ENCODE results near the gene MAD2L1. TPM values are rescaled to one million over a fixed set of nuclear protein-coding genes. Genes with fewer than 3 reads are reported as not detected.
A peak's percentile ranks its signal among the peaks of the same experiment; 100 is the strongest.
"Not testable (repeated sequence)": the region's sequence is repeated elsewhere in the genome, so short reads cannot be mapped to it uniquely, and the experiment has no call there.

Gene MAD2L1
- 4.2 TPM for total RNA-seq

GRCh38 chr4:120066517-120067340 lies at the start of gene MAD2L1:
Gene MAD2L1 (minus strand): TSS chr4:120066848. CDS start chr4:120066734, 114 bp downstream.
- peak within 1 kb of the TSS; percentile 96 for H3K27ac ChIP-seq (ENCODE audit: low read depth, low read length)
- H3K9me3 ChIP-seq (ENCODE audit: control insufficient read depth in 3 of 3, low read length in 3 of 3): no peaks in the 10 kb centered on the region
- H3K4me3 ChIP-seq (ENCODE audit: low read length in 3 of 3): peak within 1 kb of the TSS; percentile 93 to 97 (median 93)
- H3K4me1 ChIP-seq (ENCODE audit: control insufficient read depth in 3 of 3, insufficient read depth in 3 of 3, low read length in 3 of 3): peaks cover 12 to 19% (median 19%) of the 10 kb centered on the region in 3 donors
- no peaks in the 10 kb centered on the region for H3K27me3 ChIP-seq (ENCODE audit: control insufficient read depth in 3 of 3, insufficient read depth in 3 of 3, low read length in 3 of 3)
- peak within 1 kb of the TSS; percentile 92 to 95 (median 95) for H3K9ac ChIP-seq (ENCODE audit: low read depth in 1 of 3, low read length in 3 of 3)
- no peaks in the 10 kb centered on the region for H3K36me3 ChIP-seq (ENCODE audit: control insufficient read depth in 3 of 3, insufficient read depth in 3 of 3, low read length in 3 of 3)

- no peaks in the 10 kb centered on the region for H3K36me3 ChIP-seq (ENCODE audit: control insufficient read depth in 3 of 3, insufficient read depth in 3 of 3, low read length in 3 of 3)
- H3K9ac ChIP-seq (ENCODE audit: low read depth in 1 of 3, low read length in 3 of 3): no peak overlapping the region
- no peak overlapping the region for H3K27ac ChIP-seq (ENCODE audit: low read depth, low read length)
- no peak overlapping the region for H3K4me3 ChIP-seq (ENCODE audit: low read length in 3 of 3)
- no peaks in the 10 kb centered on the region for H3K27me3 ChIP-seq (ENCODE audit: control insufficient read depth in 3 of 3, insufficient read depth in 3 of 3, low read length in 3 of 3)
- peaks cover 0 to 4% (median 3%) of the 10 kb centered on the region in 3 donors for H3K4me1 ChIP-seq (ENCODE audit: control insufficient read depth in 3 of 3, insufficient read depth in 3 of 3, low read length in 3 of 3)
- no peaks in the 10 kb centered on the region for H3K9me3 ChIP-seq (ENCODE audit: control insufficient read depth in 3 of 3, low read length in 3 of 3)
These were observed 45.1 kb upstream of the MAD2L1 start for GRCh38 chr4:120111745-120112144.

DNA sequence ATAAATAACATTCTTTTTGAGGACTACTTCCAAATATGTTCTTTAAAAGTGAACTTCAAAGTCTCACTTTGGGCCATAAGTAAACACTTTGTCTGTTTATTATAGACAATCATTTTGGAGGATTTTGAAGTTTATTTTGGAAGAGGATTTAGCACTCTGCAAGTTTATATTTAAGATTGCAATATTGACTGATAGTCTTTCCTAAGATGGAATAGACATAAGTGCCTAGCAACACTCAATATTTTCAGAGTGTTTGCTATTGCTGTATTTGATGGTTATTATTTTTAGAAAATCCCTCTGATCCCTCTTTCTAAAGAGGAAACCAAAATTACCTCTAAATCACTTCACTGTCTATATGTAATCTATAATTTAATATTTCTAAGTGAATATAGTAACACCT lies 42.8 kb upstream of the MAD2L1 start:
- H3K9me3 ChIP-seq (ENCODE audit: control insufficient read depth in 3 of 3, low read length in 3 of 3): no peaks in the 10 kb centered on the region
- H3K4me1 ChIP-seq (ENCODE audit: control insufficient read depth in 3 of 3, insufficient read depth in 3 of 3, low read length in 3 of 3): peaks cover 0 to 4% (median 3%) of the 10 kb centered on the region in 3 donors
- no peaks in the 10 kb centered on the region for H3K36me3 ChIP-seq (ENCODE audit: control insufficient read depth in 3 of 3, insufficient read depth in 3 of 3, low read length in 3 of 3)
- H3K27me3 ChIP-seq (ENCODE audit: control insufficient read depth in 3 of 3, insufficient read depth in 3 of 3, low read length in 3 of 3): no peaks in the 10 kb centered on the region
- H3K9ac ChIP-seq (ENCODE audit: low read depth in 1 of 3, low read length in 3 of 3): no peak overlapping the region
- no peak overlapping the region for H3K4me3 ChIP-seq (ENCODE audit: low read length in 3 of 3)
- H3K27ac ChIP-seq (ENCODE audit: low read depth, low read length): no peak overlapping the region

- Histone ChIP-seq H3K4me1 (ENCODE audit: control insufficient read depth in 3 of 3, insufficient read depth in 3 of 3, low read length in 3 of 3) (no peaks in the 10 kb centered on the region), H3K27ac (ENCODE audit: low read depth, low read length) (no peak overlapping the region), H3K9ac (ENCODE audit: low read depth in 1 of 3, low read length in 3 of 3) (no peak overlapping the region), H3K4me3 (ENCODE audit: low read length in 3 of 3) (no peak overlapping the region), H3K27me3 (ENCODE audit: control insufficient read depth in 3 of 3, insufficient read depth in 3 of 3, low read length in 3 of 3) (no peaks in the 10 kb centered on the region), H3K36me3 (ENCODE audit: control insufficient read depth in 3 of 3, insufficient read depth in 3 of 3, low read length in 3 of 3) (no peaks in the 10 kb centered on the region), H3K9me3 (ENCODE audit: control insufficient read depth in 3 of 3, low read length in 3 of 3) (no peaks in the 10 kb centered on the region)
These were observed 38.8 kb upstream of the MAD2L1 start for GRCh38 chr4:120105472-120105871.

- Histone ChIP-seq H3K4me1 (ENCODE audit: control insufficient read depth in 3 of 3, insufficient read depth in 3 of 3, low read length in 3 of 3) (no peaks in the 10 kb centered on the region), H3K27me3 (ENCODE audit: control insufficient read depth in 3 of 3, insufficient read depth in 3 of 3, low read length in 3 of 3) (no peaks in the 10 kb centered on the region), H3K9me3 (ENCODE audit: control insufficient read depth in 3 of 3, low read length in 3 of 3) (no peaks in the 10 kb centered on the region), H3K4me3 (ENCODE audit: low read length in 3 of 3) (no peak overlapping the region), H3K36me3 (ENCODE audit: control insufficient read depth in 3 of 3, insufficient read depth in 3 of 3, low read length in 3 of 3) (no peaks in the 10 kb centered on the region), H3K9ac (ENCODE audit: low read depth in 1 of 3, low read length in 3 of 3) (no peak overlapping the region), H3K27ac (ENCODE audit: low read depth, low read length) (no peak overlapping the region)
These were observed 30.1 kb upstream of the MAD2L1 start for GRCh38 chr4:120096508-120097297.

GRCh38 chr4:120088507-120088906 lies 21.9 kb upstream of the MAD2L1 start:
- no peak overlapping the region for H3K4me3 ChIP-seq (ENCODE audit: low read length in 3 of 3)

GRCh38 chr4:120088066-120088465 lies 21.4 kb upstream of the MAD2L1 start:
- H3K27ac ChIP-seq (ENCODE audit: low read depth, low read length); H3K36me3 ChIP-seq (ENCODE audit: control insufficient read depth in 3 of 3, insufficient read depth in 3 of 3, low read length in 3 of 3); H3K9me3 ChIP-seq (ENCODE audit: control insufficient read depth in 3 of 3, low read length in 3 of 3); H3K9ac ChIP-seq (ENCODE audit: low read depth in 1 of 3, low read length in 3 of 3); H3K4me3 ChIP-seq (ENCODE audit: low read length in 3 of 3); H3K27me3 ChIP-seq (ENCODE audit: control insufficient read depth in 3 of 3, insufficient read depth in 3 of 3, low read length in 3 of 3); H3K4me1 ChIP-seq (ENCODE audit: control insufficient read depth in 3 of 3, insufficient read depth in 3 of 3, low read length in 3 of 3): not testable (repeated sequence)

More at GRCh38 chr4:120088507-120088906, 21.9 kb upstream of the MAD2L1 start:
- no peaks in the 10 kb centered on the region for H3K9me3 ChIP-seq (ENCODE audit: control insufficient read depth in 3 of 3, low read length in 3 of 3)
- no peak overlapping the region for H3K27ac ChIP-seq (ENCODE audit: low read depth, low read length)
- no peaks in the 10 kb centered on the region for H3K4me1 ChIP-seq (ENCODE audit: control insufficient read depth in 3 of 3, insufficient read depth in 3 of 3, low read length in 3 of 3)
- H3K27me3 ChIP-seq (ENCODE audit: control insufficient read depth in 3 of 3, insufficient read depth in 3 of 3, low read length in 3 of 3): no peaks in the 10 kb centered on the region
- no peaks in the 10 kb centered on the region for H3K36me3 ChIP-seq (ENCODE audit: control insufficient read depth in 3 of 3, insufficient read depth in 3 of 3, low read length in 3 of 3)
- no peak overlapping the region for H3K9ac ChIP-seq (ENCODE audit: low read depth in 1 of 3, low read length in 3 of 3)

- Histone ChIP-seq H3K4me3 (ENCODE audit: low read length in 3 of 3) (no peak overlapping the region), H3K9me3 (ENCODE audit: control insufficient read depth in 3 of 3, low read length in 3 of 3) (no peaks in the 10 kb centered on the region), H3K4me1 (ENCODE audit: control insufficient read depth in 3 of 3, insufficient read depth in 3 of 3, low read length in 3 of 3) (no peaks in the 10 kb centered on the region), H3K27me3 (ENCODE audit: control insufficient read depth in 3 of 3, insufficient read depth in 3 of 3, low read length in 3 of 3) (no peaks in the 10 kb centered on the region), H3K36me3 (ENCODE audit: control insufficient read depth in 3 of 3, insufficient read depth in 3 of 3, low read length in 3 of 3) (no peaks in the 10 kb centered on the region), H3K27ac (ENCODE audit: low read depth, low read length) (no peak overlapping the region), H3K9ac (ENCODE audit: low read depth in 1 of 3, low read length in 3 of 3) (no peak overlapping the region)
These were observed 19.1 kb upstream of the MAD2L1 start for GRCh38 chr4:120085705-120086104.

DNA sequence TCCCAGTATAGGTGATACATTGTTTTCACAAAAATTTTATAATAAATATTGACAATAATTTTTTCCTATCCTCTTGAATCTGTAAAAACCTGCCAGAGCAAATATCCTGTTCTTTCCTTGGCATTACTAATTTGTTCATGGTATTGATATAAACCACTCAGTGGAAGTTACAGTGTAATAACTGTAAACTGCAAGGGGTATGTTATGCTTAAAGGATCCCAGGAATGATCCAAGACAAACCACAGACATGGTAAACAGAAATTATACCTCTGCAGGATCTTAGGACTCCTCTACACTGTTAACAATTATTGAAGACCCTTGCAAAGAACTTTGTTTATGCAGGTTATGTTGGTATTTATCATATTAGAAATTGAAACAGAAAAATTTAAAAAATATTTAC lies 17.7 kb upstream of the MAD2L1 start:
- H3K9me3 ChIP-seq (ENCODE audit: control insufficient read depth in 3 of 3, low read length in 3 of 3): no peaks in the 10 kb centered on the region
- no peaks in the 10 kb centered on the region for H3K27me3 ChIP-seq (ENCODE audit: control insufficient read depth in 3 of 3, insufficient read depth in 3 of 3, low read length in 3 of 3)
- no peaks in the 10 kb centered on the region for H3K36me3 ChIP-seq (ENCODE audit: control insufficient read depth in 3 of 3, insufficient read depth in 3 of 3, low read length in 3 of 3)
- H3K9ac ChIP-seq (ENCODE audit: low read depth in 1 of 3, low read length in 3 of 3): no peak overlapping the region
- no peaks in the 10 kb centered on the region for H3K4me1 ChIP-seq (ENCODE audit: control insufficient read depth in 3 of 3, insufficient read depth in 3 of 3, low read length in 3 of 3)
- no peak overlapping the region for H3K27ac ChIP-seq (ENCODE audit: low read depth, low read length)
- no peak overlapping the region for H3K4me3 ChIP-seq (ENCODE audit: low read length in 3 of 3)

GRCh38 chr4:120083152-120083551 lies 16.5 kb upstream of the MAD2L1 start:
- H3K27ac ChIP-seq (ENCODE audit: low read depth, low read length): no peak overlapping the region
- no peaks in the 10 kb centered on the region for H3K9me3 ChIP-seq (ENCODE audit: control insufficient read depth in 3 of 3, low read length in 3 of 3)
- no peaks in the 10 kb centered on the region for H3K27me3 ChIP-seq (ENCODE audit: control insufficient read depth in 3 of 3, insufficient read depth in 3 of 3, low read length in 3 of 3)
- no peaks in the 10 kb centered on the region for H3K36me3 ChIP-seq (ENCODE audit: control insufficient read depth in 3 of 3, insufficient read depth in 3 of 3, low read length in 3 of 3)
- no peak overlapping the region for H3K9ac ChIP-seq (ENCODE audit: low read depth in 1 of 3, low read length in 3 of 3)
- H3K4me1 ChIP-seq (ENCODE audit: control insufficient read depth in 3 of 3, insufficient read depth in 3 of 3, low read length in 3 of 3): no peaks in the 10 kb centered on the region
- no peak overlapping the region for H3K4me3 ChIP-seq (ENCODE audit: low read length in 3 of 3)

All from skeletal muscle tissue (tissue), 4 donors.